NCI-H2196 (cell line): ENCODE measurements around the gene KRCC1.
"Not testable (repeated sequence)": the region's sequence is repeated elsewhere in the genome, so short reads cannot be mapped to it uniquely, and the experiment has no call there.

Experiments
- DNase-seq: peaks from one replicate; lab custom pipeline; 2025; ENCODE audit not compliant: unreplicated experiment; lab: John Stamatoyannopoulos, UW

Gene KRCC1

GRCh38 chr2:88048541-88048940, 7.0 kb downstream of the KRCC1 start:
- no peak for DNase-seq

DNA sequence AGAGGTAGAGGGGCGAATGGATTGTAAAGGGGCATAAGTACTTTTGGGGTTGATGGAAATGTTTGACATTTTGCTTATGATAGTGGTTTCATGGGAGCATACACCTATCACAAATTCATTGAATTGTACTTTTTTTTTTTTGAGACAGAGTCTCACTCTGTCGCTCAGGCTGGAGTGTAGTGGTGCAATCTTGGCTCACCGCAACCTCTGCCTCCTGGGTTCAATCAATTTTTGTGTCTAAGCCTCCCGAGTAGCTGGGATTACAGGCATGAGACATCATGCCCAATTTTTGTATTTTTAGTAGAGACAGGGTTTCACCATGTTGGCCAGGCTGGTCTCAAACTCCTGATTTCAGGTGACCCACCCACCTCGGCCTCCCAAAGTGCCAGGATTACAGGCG, 10.0 kb downstream of the KRCC1 start:
- not testable (repeated sequence) for DNase-seq

GRCh38 chr2:88042476-88042875, 13.1 kb downstream of the KRCC1 start:
- DNase-seq = no peak

DNA sequence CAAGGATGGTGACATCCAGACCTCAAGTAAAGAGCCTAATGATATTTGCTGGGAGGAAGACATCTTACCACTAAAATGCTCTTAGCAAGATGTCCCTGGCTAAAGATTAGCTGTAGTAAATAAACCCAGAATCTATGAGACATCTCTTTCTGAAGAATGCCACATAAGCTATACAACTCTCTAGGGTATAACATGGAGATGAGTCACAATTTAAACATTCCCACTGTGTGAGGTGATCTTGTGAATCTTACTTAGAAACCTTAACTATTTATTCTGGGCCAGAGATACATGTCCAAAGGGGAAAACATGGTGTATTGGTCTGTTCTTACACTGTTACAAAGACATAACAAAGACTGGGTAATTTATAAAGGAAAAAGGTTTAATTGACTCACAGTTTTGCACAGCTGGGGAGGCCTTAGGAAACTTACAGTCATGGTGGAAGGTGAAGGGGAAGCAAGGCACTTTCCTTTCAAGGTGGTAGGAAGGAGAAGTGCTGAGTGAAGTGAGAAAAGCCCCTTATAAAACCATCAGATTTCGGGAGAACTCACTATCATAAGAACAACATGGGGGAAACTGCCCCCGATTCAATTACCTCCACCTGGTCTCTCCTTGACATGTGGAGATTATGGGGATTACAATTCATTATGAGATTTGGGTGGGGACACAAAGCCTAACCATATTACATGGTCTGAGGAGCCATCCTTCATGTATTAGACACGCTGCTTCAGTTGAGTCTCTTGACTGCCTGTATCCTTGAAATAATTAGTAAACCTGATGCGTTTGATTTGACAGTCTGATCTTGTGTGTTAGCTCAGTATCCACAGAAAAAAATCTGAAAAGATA, 17.1 kb downstream of the KRCC1 start:
- no peak for DNase-seq

- no peak for DNase-seq
These were observed 19.0 kb downstream of the KRCC1 start for GRCh38 chr2:88036606-88037005.

DNA sequence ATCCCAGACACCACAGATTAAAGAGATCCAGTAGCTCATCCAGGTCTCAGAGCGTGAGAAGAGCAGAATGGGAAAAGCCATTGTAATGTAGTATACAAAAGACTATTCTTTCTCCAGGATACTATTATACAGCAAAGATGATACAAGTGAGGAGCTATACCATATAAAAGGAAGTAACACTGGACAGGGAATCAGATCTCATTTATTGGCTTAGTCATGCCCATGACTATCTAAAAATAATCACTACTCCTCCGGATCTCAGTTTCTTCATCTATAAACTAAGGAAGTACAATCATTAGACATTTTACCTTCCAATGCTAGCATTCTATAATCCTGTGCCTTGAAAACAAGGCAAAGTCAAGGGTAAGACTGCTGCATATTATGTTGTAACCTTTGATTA, 19.4 kb downstream of the KRCC1 start:
- no peak for DNase-seq

DNA sequence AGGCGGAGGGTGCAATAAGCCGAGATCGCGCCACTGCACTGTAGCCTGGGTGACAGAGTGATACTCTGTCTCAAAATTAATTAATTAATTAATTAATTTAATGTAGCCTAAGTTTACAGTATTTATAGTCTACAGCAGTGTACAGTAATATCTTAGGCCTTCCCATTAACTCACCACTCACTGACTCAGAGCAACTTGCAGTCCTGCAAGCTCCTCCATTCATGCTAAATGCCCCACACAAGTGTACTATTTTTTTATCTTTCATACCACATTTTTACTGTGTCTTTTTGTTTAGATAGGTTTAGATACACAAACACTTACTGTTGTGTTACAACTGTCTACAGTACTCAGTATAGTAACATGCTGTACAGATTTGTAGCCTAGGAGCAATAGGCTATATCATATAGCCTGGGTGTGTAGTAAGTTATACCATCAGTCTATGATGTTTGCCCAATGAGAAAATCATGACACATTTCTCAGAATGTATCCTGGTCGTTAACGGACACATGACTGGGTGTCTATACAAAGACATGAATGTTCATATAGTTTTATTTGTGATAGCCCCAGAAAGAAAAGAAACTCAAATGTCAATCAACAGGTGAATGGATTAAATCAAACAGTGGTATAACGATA, 23.4 kb downstream of the KRCC1 start:
- DNase-seq = no peak

DNA sequence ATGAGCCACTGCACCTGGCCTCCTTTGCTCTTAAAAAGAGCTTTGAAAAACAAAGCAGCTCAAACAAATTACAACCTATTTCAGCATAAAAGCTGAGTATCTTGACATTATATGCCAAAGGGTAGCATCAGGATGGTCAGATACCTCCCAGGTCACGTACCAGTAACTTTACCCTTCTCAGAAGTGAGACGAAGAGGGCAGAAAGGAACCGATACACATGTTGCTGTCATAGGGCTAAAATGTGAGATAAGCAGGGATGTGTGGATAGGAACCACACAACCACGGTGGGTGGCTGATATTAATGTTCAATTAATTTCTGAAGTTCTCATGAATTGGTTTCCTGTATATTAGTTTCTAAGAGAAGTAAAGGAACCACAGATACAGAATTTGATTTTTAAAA, 26.7 kb downstream of the KRCC1 start:
- DNase-seq = no peak

- no peak for DNase-seq
These were observed 27.7 kb downstream of the KRCC1 start for GRCh38 chr2:88027697-88028389.

- DNase-seq = no peak
These were observed 31.1 kb downstream of the KRCC1 start for GRCh38 chr2:88024509-88024908.

GRCh38 chr2:88022669-88022921, 33.0 kb downstream of the KRCC1 start:
- DNase-seq = no peak

GRCh38 chr2:88019985-88020384, 35.6 kb downstream of the KRCC1 start:
- no peak for DNase-seq

GRCh38 chr2:88018909-88019308, 36.7 kb downstream of the KRCC1 start:
- no peak for DNase-seq

- DNase-seq = not testable (repeated sequence)
These were observed 37.3 kb downstream of the KRCC1 start for GRCh38 chr2:88018077-88018805.

DNA sequence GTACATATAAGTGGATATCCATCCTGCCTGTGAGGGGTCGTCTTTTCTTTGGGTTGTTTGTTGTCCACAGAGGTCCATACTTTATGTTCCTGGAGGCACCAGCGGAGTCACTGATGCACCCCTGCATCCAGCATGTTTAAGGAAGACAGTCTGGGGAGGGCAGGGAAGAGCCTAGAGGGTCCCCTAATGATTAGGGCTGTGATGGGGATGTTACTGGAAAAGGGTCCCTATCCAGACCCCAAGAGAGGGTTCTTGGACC, 37.9 kb downstream of the KRCC1 start:
- not testable (repeated sequence) for DNase-seq

GRCh38 chr2:88016960-88017779, 38.4 kb downstream of the KRCC1 start:
- peak; percentile 46 for DNase-seq

DNA sequence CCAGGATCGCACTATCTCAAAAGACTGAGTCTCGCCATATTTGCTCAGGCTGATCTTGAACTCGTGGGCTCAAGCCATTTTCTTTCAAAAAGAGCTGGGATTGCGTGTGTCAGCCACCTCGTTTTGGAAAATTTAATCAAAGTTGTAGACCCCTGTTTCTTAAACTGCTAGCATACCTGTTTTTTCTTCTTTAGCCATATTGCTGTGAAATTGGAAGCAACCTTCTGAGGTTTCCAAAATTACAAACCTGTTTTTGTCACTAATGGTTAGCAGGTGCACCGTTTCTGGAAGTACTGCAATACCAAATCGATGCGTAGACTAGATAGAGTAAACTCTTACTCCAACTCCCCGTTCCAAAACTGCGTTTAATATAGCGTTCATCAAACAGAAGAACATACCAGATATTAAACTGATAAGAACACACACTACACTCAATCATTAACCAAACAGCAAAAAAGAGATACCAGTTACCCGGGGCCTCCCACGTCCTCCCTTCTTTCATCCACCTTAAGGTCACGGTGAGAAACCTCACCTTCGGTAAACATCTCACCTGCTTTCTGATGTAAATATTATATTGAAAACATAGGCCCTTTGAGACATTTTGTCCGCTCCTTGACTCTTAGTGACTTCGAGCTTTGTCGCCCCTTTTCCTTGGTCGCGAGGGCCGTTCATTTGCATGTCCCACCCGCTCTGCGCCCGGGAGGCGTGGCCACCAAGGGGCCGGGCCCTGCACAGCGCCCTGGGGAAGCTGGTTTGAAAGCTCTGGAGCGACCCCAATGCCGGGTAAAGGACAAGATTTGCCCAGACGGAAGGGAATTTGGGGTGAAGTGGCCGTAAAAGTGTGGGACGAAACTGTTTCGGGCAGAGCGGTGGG, 39.3 kb downstream of the KRCC1 start, which contains the start of gene RNU2-63P:
Gene RNU2-63P (minus strand): TSS at position 462 of the 874 bp plus-strand sequence.
- peak; percentile 63 for DNase-seq

DNA sequence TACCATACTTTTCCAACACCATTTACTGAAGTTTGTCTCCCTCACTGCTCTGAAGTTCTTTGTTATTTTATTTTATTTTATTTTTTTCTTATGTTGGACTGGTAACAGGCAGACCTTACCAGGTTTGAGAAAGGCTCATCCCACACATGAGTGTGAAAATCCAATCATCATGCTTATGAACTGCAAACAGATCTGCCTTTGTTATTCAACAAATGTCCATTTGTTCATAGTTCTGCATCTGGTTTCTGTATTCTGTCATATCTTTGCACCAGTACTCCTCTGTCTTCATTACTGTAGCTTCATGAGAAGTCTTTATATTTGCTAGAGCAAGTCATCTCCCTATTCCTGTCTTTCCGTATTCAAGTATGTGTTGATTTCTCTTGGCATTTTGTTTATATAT, 44.6 kb downstream of the KRCC1 start:
- DNase-seq = no peak

DNA sequence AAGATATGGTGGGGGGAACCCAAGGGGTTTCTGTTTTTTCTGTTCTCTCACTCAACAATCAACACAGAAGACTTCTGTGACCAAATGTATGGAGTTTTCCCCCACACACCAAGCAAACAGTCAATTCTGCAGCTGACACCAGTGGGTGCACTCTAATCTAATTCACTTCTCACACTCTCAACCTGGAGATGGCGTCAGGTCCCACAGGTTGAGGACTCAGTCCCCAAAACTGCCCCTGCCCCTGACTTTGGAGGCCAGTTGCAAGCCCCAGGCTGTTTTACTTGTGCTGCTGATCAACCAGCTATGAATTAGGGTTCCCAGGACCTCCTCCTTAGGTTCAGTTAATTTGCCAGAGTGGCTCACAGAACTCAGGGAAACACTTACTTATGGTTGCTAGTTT, 45.4 kb downstream of the KRCC1 start:
- DNase-seq = no peak

DNA sequence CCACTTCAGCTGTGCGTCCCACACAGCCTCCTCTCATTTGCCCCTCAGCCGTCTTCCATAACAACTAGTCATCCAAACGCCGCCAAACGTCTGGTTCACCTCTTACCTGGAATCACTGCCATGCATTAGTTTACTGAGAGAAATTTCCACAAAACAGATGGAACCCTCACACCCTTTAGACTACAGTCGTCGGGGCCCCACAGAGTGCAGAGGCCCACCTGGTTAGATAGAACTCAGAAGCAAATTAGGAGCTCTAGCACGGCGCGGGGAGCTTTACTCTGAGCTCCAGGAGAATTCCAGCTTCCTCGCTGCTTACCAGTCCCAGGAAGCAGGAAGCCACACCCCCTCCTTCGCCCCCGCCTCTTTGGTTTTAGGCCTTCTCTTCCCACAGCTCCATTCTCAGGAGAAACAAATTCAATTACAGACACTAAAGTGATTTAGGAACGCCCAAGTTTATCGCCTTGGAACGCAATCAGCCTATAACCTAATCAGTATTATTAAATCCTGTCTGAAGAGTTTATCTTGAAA, 48.6 kb downstream of the KRCC1 start:
- no peak for DNase-seq
